Head of caudate nucleus (tissue), 42 donors: Measurements from ENCODE around the gene SH3PXD2A.
"Not testable (repeated sequence)": the region's sequence is repeated elsewhere in the genome, so short reads cannot be mapped to it uniquely, and the experiment has no call there.

Experiments used
- DNase-seq, 42 donors: peaks; one replicate each; pipeline versions ENCODE4 v3.0.0 to v3.0.0-alpha.2; 2020 to 2021; ENCODE audit warnings: mixed read lengths in 7 of 42
- intact Hi-C: fragments of 100-400 bp; cut with DNase I; formaldehyde crosslinking; loops from one replicate; pipeline ENCODE4 v1.15.0; 2022

The SH3PXD2A gene

GRCh38 chr10:103672345-103672744 lies 183.0 kb downstream of the SH3PXD2A start:
- intact Hi-C loops, result no loop called here
- DNase-seq, result no peak

DNA sequence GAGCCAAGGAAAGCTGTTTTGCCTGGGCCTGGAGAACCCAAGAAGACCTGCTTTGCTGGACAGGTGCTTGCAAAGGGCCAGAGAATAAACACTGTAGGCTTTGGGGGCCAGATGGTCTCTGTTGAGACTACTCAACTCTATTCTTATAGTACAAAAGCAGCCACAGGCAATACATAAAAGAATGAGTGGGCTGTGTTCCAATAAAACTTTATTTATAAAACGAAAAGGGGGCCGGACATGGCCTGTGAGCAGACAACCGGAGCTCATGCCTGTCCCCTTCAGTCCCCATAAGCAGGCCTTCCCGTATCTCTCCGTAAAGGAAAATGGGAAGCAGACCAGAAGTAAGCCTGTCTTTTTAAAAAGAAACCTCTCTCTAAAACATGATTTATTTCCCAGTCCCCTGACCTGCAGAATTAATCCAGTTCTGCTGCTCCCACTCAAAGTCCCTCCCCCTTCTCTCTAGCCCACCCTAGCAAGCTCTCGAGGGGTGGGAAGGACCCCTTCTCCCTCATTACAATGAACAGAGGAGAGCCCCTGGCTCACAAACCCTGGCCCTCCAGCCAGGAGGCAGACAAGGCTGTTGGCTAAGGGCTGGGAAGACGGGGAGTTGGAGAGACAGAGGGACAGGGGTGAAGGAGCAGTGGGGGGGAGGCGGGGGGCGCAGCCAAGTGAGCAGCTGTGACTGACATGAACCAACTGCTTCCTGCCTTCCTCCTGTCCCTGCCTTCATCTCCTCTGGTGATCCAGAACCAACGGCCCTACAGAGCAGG lies 184.1 kb downstream of the SH3PXD2A start:
- intact Hi-C loops, result no loop called here
- DNase-seq, result no peak

GRCh38 chr10:103669944-103670343 lies 185.4 kb downstream of the SH3PXD2A start:
- no peak for DNase-seq
- intact Hi-C loops, result loop anchor here (10.0 kb wide), 1 partner anchor 55 kb away; no protein-coding TSS in a partner anchor

- intact Hi-C loops, result loop anchor here (10.0 kb wide), 1 partner anchor 55 kb away; no protein-coding TSS in a partner anchor
- peak in 20 of 42 donors; percentile 19 to 82 (median 47) for DNase-seq
Observed at GRCh38 chr10:103669243-103669929, 186.0 kb downstream of the SH3PXD2A start.

GRCh38 chr10:103668351-103669242 lies 186.8 kb downstream of the SH3PXD2A start:
- peak in 7 of 42 donors; percentile 24 to 61 (median 46) for DNase-seq
- intact Hi-C loops, result loop anchor here (10.0 kb wide), 1 partner anchor 54 kb away; no protein-coding TSS in a partner anchor

- no peak for DNase-seq
- intact Hi-C loops, result loop anchor here (10.0 kb wide), 1 partner anchor 53 kb away; no protein-coding TSS in a partner anchor
Observed at GRCh38 chr10:103667356-103667755, 188.0 kb downstream of the SH3PXD2A start.

DNA sequence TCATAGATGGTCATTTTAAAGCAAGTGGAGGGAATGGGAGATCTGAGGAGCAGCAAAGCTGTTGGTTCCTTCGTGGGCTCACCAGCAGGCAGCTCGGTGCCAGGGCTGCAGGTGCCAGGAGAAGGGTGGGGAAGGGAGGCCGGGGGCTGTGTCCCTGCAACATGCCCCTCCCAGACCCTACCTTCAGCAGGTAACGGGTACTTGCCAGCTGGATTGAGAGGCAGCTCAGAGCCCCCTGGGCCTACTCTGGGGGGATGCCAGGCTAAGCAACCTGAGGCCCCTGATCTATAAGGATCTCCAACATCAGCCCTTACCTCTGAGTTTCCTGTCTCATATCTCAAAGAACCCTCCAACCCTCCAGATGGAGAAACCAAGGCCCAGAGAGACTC lies 188.6 kb downstream of the SH3PXD2A start:
- intact Hi-C loops, result loop anchor here (10.0 kb wide), 1 partner anchor 52 kb away; no protein-coding TSS in a partner anchor
- DNase-seq, result no peak

DNA sequence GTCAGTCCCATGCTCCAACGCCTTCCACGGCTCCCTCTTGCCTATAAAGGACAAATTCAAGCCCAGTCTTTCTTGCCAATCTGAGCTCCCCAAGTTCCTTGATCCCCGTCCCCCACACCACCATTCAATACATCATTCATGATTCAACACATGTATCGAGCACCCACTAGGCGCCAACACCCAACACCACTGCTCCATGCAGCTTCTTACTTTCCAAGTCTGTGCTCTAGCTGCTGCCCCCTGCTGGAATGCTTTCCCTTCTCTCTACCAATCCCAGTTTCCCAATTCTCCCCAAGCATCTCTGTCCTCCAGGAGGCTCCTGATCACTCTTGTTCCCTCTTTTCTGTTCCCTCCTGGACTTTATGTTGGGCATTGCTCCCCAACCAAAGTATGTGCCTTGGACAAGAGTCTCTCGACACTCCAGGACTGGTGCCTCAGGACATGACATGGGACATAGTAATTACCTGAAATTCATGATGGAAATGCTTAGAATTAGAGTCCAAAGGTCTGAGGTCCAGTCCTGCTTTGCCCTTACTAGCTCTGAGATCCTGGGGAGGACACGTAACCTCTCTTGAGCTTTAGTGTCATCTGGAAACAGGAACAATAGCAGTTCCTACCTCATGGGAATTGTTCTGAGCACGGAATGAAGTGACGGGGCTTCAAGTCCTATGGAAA lies 189.2 kb downstream of the SH3PXD2A start:
- intact Hi-C loops, result loop anchor here (10.0 kb wide), 1 partner anchor 51 kb away; no protein-coding TSS in a partner anchor
- DNase-seq, result peak in 21 of 42 donors; percentile 30 to 80 (median 54)

GRCh38 chr10:103665162-103665889 lies 190.1 kb downstream of the SH3PXD2A start:
- intact Hi-C loops, result loop anchor here (10.0 kb wide), 1 partner anchor 51 kb away; no protein-coding TSS in a partner anchor

DNA sequence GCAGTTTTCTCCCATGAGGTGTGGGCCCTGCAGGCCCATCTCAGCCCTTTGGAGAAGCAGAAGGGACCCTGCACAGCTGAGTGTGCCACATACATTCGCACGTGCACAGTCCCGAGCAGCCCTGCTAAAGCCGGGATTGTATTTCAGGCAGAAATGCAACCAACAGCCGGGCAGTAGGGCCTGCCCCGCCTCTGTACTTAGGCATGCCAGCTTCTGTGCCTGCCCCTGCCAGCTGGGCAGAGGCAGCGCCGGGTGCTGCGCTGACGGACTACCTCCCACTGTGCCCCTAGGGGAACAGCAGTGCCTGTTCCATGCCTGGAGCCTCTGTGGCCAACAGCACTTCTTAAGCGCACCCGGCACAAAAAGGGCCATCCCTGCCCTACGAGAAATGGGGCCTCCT lies 191.6 kb downstream of the SH3PXD2A start:
- intact Hi-C loops, result loop anchor here (10.0 kb wide), 1 partner anchor 49 kb away; no protein-coding TSS in a partner anchor
- peak; percentile 60 to 90 (median 79) for DNase-seq

More at GRCh38 chr10:103665162-103665889, 190.1 kb downstream of the SH3PXD2A start:
- DNase-seq, result no peak

DNA sequence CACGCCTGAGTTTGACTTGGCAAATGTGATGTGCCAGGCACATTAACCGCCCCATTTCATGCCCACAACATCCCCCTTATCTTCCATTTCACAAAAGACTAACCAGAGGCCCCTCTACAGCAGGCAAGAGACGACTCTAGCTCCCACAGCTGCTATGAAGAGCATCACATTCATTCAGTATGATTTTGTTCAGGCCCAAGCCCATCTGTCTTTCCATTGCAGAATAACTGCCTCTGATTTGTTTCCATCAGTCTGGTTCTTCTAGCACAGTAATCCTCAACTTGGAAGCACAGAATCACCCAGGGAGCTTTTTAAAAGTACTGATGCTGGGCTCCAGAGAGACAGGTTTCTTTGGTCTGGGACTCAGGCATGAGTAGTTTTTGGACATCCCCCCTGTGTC lies 192.1 kb downstream of the SH3PXD2A start:
- intact Hi-C loops, result loop anchor here (10.0 kb wide), 1 partner anchor 48 kb away; no protein-coding TSS in a partner anchor
- DNase-seq, result no peak

- intact Hi-C loops, result loop anchor here (10.0 kb wide), 1 partner anchor 48 kb away; no protein-coding TSS in a partner anchor
- DNase-seq, result not testable (repeated sequence)
Observed at GRCh38 chr10:103662704-103663103, 192.7 kb downstream of the SH3PXD2A start.

DNA sequence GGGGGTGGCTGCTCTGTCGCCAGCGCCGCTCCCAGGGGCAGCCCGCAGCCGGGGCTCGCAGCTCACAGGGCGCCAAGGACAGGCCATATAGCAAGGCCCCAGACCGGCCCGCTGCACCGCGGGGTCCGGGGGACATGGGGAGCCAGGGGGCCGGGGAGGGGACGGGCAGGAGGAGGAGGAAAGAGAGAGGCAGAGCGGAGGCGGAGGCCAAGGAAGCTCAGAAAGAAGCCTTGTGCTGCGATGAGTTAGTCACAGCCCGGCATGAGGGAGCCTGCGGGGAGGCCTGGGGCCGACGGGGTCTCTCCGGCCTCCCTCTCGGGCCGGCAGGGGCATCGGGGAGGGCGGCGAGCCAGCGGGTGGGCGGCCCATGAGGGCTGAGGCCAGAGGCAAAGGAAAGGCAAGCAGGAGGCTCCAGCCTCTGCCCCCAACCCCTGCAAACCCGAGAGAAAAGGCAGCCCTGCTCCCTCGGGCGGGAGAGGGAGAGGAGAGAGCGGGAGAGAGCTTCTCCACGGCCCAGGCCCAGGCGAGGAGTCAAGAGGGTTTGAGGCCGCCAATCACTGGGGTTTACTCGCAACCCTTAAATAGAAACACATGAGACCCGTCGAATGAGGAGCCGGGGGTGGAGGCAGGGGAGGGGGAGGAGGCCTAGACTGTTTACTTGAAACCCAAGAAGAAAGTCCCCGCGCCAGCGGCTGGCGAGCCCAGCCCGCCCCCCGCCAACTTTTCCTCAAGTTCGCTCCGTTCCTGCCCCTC lies 194.0 kb downstream of the SH3PXD2A start:
- intact Hi-C loops, result loop anchor here (10.0 kb wide), 1 partner anchor 47 kb away; no protein-coding TSS in a partner anchor
- DNase-seq, result peak in 13 of 42 donors; percentile 17 to 59 (median 32)

- intact Hi-C loops, result loop anchor here (10.0 kb wide), 1 partner anchor 46 kb away; no protein-coding TSS in a partner anchor
- peak in 13 of 42 donors; percentile 13 to 53 (median 34) for DNase-seq
Observed at GRCh38 chr10:103660364-103661197, 194.8 kb downstream of the SH3PXD2A start.

- intact Hi-C loops, result loop anchor here (10.0 kb wide), 1 partner anchor 45 kb away; no protein-coding TSS in a partner anchor
- DNase-seq, result peak in 37 of 42 donors; percentile 37 to 82 (median 56)
Observed at GRCh38 chr10:103659674-103660363, 195.6 kb downstream of the SH3PXD2A start.
